ENCODE data around the gene NPY. TPM values are rescaled to one million over a fixed set of nuclear protein-coding genes. Genes with fewer than 3 reads are reported as not detected.

Gene NPY
- total and polyA plus RNA-seq, 2 of the 4 experiments (the other 2 are of a cell fraction) = not detected

GRCh38 chr7:24334012-24334411 lies 50.0 kb downstream of the NPY start:
- Histone ChIP-seq H3K27me3 (ENCODE audit: control insufficient read depth, insufficient read depth, low read length) (no peaks in the 10 kb centered on the region), H2BK120ac (ENCODE audit: low read depth, low read length) (no peak overlapping the region), H3K56ac (ENCODE audit: extremely low read depth, insufficient read depth, low read length) (no peak overlapping the region), H2AK5ac (ENCODE audit: low read depth, low read length) (no peak overlapping the region), H3K36me3 (ENCODE audit: control insufficient read depth, insufficient read depth, low read length) (no peaks in the 10 kb centered on the region), H3K23ac (ENCODE audit: low read depth, low read length) (no peak overlapping the region), H3K4ac (ENCODE audit: low read depth, low read length) (no peak overlapping the region), H3K9me1 (ENCODE audit: insufficient read depth, low read length) (no peaks in the 10 kb centered on the region), H3K4me2 (ENCODE audit: low read depth, low read length) (no peak overlapping the region), H2AK9ac (replicated peaks; ENCODE audit: low read depth, low read length, poor library complexity) (no peak overlapping the region), H3K18ac (ENCODE audit: low read depth, low read length) (no peak overlapping the region), H2BK5ac (ENCODE audit: low read depth, low read length, poor library complexity, severe bottlenecking) (no peak overlapping the region), H3K9me3 (ENCODE audit: control insufficient read depth, insufficient read depth, low read length) (no peaks in the 10 kb centered on the region), H2BK20ac (ENCODE audit: low read depth, low read length) (no peak overlapping the region), H4K20me1 (ENCODE audit: insufficient read depth, low read length) (no peaks in the 10 kb centered on the region), H3K27ac (ENCODE audit: insufficient read depth, low read length) (no peak overlapping the region), H3K4me3 (ENCODE audit: insufficient read depth, low read depth, low read length) (no peak overlapping the region), H4K5ac (ENCODE audit: low read depth, low read length) (no peak overlapping the region), H4K8ac (ENCODE audit: low read depth in 2 of 2, low read length in 2 of 2) (no peak overlapping the region), H3K9ac (ENCODE audit: low read depth, low read length) (no peak overlapping the region), H3K14ac (replicated peaks; ENCODE audit: low read depth, low read length) (no peak overlapping the region), H4K91ac (ENCODE audit: insufficient read depth, low read depth, low read length) (no peak overlapping the region), H3K4me1 (ENCODE audit: control insufficient read depth, insufficient read depth, low read length) (no peaks in the 10 kb centered on the region), H2AFZ (replicated peaks; ENCODE audit: low read length, poor library complexity) (no peak overlapping the region), H3K79me1 (ENCODE audit: low read depth in 1 of 2, low read length in 2 of 2) (no peaks in the 10 kb centered on the region), H2BK15ac (ENCODE audit: low read depth, low read length) (no peak overlapping the region)
- WGBS, 2 experiments (ENCODE audit: extremely low coverage in 2 of 2, insufficient read length in 1 of 2) = no CpG with 5 or more reads among the region's 2 CpGs
- BruUV-seq (replicated peaks) = no TSS peak
- DNase-seq = no peak
- TF ChIP-seq ELK1 (IDR thresholded peaks at IDR 0.05; ENCODE audit: borderline replicate concordance, low read depth, low read length) = no peak
- no peak for TF ChIP-seq MAZ (IDR thresholded peaks at IDR 0.05; ENCODE audit: borderline replicate concordance, low read depth, low read length)
- no peak for TF ChIP-seq USF2 (IDR thresholded peaks at IDR 0.05; ENCODE audit: low read depth, low read length)
- no peak for TF ChIP-seq RAD21 (IDR thresholded peaks at IDR 0.05; ENCODE audit: low read length)
- TF ChIP-seq RCOR1 (IDR thresholded peaks at IDR 0.05; ENCODE audit: insufficient replicate concordance, low read length) = no peak
- TF ChIP-seq NFE2L2 (IDR thresholded peaks at IDR 0.05; ENCODE audit: low read depth, low read length) = no peak
- no peak for TF ChIP-seq CTCF (conservative IDR thresholded peaks at IDR 0.05; ENCODE audit: low read depth, low read length)
- TF ChIP-seq RFX5 (IDR thresholded peaks at IDR 0.05; ENCODE audit: low read depth, low read length) = no peak
- no peak for TF ChIP-seq SMC3 (IDR thresholded peaks at IDR 0.05; ENCODE audit: low read depth, low read length)
- TF ChIP-seq MXI1 (IDR thresholded peaks at IDR 0.05; ENCODE audit: borderline replicate concordance, low read depth, low read length) = no peak
- TF ChIP-seq CEBPB (IDR thresholded peaks at IDR 0.05; ENCODE audit: low read depth, low read length) = no peak
- CTCF ChIA-PET = no interaction called here
- POLR2A ChIA-PET (ENCODE audit: unreplicated experiment) = no interaction called here
- dilution Hi-C loops (cut with HindIII; ENCODE audit: low sequenced_read_pairs, unreplicated experiment) (no loop called here), in situ Hi-C loops (cut with MboI; ENCODE audit: low sequenced_read_pairs) (no loop called here), intact Hi-C loops (cut with micrococcal nuclease) (no loop called here)
- no peak for ATAC-seq (ENCODE audit: low read depth)

All from IMR-90 (cell line).